ENCODE data around the gene RNF34.

The RNF34 gene

GRCh38 chr12:121399391-121400331 is at the start of gene RNF34:
Gene RNF34 (plus strand): TSS chr12:121400118. CDS start chr12:121400213, 95 bp downstream.
- H3K27ac ChIP-seq = peak within 1 kb of the TSS; percentile 92
- no peak for TF ChIP-seq CTCF (IDR thresholded peaks at IDR 0.05; ENCODE audit: low read depth, low read length)
- H3K4me3 ChIP-seq (ENCODE audit: low read depth, low read length) = peak within 1 kb of the TSS; percentile 76

GRCh38 chr12:121351820-121352681 is 47.9 kb upstream of the RNF34 start, which contains the start of gene ANAPC5:
Gene ANAPC5 (minus strand): TSS chr12:121352411. CDS start chr12:121352340, 71 bp downstream.
- Histone ChIP-seq H3K27me3 (ENCODE audit: insufficient read depth, low read depth, severe bottlenecking) (no peaks in the 10 kb centered on the region), H3K9me3 (ENCODE audit: severe bottlenecking) (no peaks in the 10 kb centered on the region), H3K4me3 (ENCODE audit: low read depth, low read length) (peak within 1 kb of the TSS; percentile 78), H3K36me3 (peaks cover 23% of the 10 kb centered on the region), H3K27ac (peak within 1 kb of the TSS; percentile 88)
- peak; percentile 97 for DNase-seq
- TF ChIP-seq CTCF (IDR thresholded peaks at IDR 0.05; ENCODE audit: low read depth, low read length) = no peak

More at GRCh38 chr12:121399391-121400331, at the start of gene RNF34:
- Histone ChIP-seq H3K9me3 (ENCODE audit: severe bottlenecking) (no peaks in the 10 kb centered on the region), H3K27me3 (ENCODE audit: insufficient read depth, low read depth, severe bottlenecking) (no peaks in the 10 kb centered on the region), H3K36me3 (peaks cover 13% of the 10 kb centered on the region)
- DNase-seq = peak; percentile 99

- TF ChIP-seq CTCF (IDR thresholded peaks at IDR 0.05; ENCODE audit: low read depth, low read length) = no peak
- no peaks in the 10 kb centered on the region for H3K27me3 ChIP-seq (ENCODE audit: insufficient read depth, low read depth, severe bottlenecking)
- H3K9me3 ChIP-seq (ENCODE audit: severe bottlenecking) = no peaks in the 10 kb centered on the region
- DNase-seq = no peak
- peaks cover 18% of the 10 kb centered on the region for H3K36me3 ChIP-seq
- peak overlapping the region; percentile 78 for H3K4me3 ChIP-seq (ENCODE audit: low read depth, low read length)
- H3K27ac ChIP-seq = peak overlapping the region; percentile 88
Observed at GRCh38 chr12:121352682-121353018, 47.3 kb upstream of the RNF34 start.

- no peak for TF ChIP-seq CTCF (IDR thresholded peaks at IDR 0.05; ENCODE audit: low read depth, low read length)
- Histone ChIP-seq H3K9me3 (ENCODE audit: severe bottlenecking) (no peaks in the 10 kb centered on the region), H3K27ac (no peak overlapping the region), H3K27me3 (ENCODE audit: insufficient read depth, low read depth, severe bottlenecking) (no peaks in the 10 kb centered on the region), H3K36me3 (peaks cover 2% of the 10 kb centered on the region), H3K4me3 (ENCODE audit: low read depth, low read length) (no peak overlapping the region)
- DNase-seq = no peak
Observed at GRCh38 chr12:121355818-121356217, 44.1 kb upstream of the RNF34 start.

- H3K27me3 ChIP-seq (ENCODE audit: insufficient read depth, low read depth, severe bottlenecking) = no peaks in the 10 kb centered on the region
Observed at GRCh38 chr12:121356657-121357056, 43.3 kb upstream of the RNF34 start.

More at GRCh38 chr12:121356657-121357056, 43.3 kb upstream of the RNF34 start:
- no peak for DNase-seq
- Histone ChIP-seq H3K4me3 (ENCODE audit: low read depth, low read length) (no peak overlapping the region), H3K27ac (no peak overlapping the region), H3K9me3 (ENCODE audit: severe bottlenecking) (no peaks in the 10 kb centered on the region), H3K36me3 (no peaks in the 10 kb centered on the region; the same call in 1 of the 2 replicates)
- TF ChIP-seq CTCF (IDR thresholded peaks at IDR 0.05; ENCODE audit: low read depth, low read length) = no peak
